HG02571 (cell line): ENCODE data around the gene THRAP3.

Experiments used
- ATAC-seq: cut with Tn5 transposase; IDR thresholded peaks from one replicate; pipeline ENCODE4 v1.9.1; 2021; ENCODE audit warnings: mild to moderate bottlenecking, moderate library complexity; ENCODE audit not compliant: unreplicated experiment

Gene THRAP3

GRCh38 chr1:36322786-36323635 is 98.8 kb downstream of the THRAP3 start:
- no peak for ATAC-seq

GRCh38 chr1:36323636-36324352 is 99.6 kb downstream of the THRAP3 start, which contains the start of gene EVA1B:
EVA1B (minus strand) TSS chr1:36323645; CDS start chr1:36323037, 608 bp downstream.
- no peak for ATAC-seq

DNA sequence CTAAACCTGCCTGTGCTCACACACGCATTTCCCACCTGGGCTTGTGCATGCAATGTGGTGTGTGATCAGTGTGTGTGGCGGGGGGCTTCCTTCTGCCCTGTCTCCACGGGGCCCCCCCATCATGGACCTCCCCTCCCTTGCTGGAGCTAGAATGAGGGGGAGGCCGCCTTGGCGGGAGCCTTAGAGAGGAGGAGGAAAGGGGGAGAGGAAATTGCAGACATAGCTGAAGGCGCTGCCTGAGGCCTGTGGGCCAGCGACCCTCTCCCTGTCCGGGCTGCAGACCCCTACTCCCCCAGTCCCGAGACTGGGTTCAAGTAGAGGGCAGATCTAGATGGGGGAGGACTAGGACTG is 100.1 kb downstream of the THRAP3 start:
- no peak for ATAC-seq

- no peak for ATAC-seq
These were observed 102.3 kb downstream of the THRAP3 start for GRCh38 chr1:36326499-36326898.

DNA sequence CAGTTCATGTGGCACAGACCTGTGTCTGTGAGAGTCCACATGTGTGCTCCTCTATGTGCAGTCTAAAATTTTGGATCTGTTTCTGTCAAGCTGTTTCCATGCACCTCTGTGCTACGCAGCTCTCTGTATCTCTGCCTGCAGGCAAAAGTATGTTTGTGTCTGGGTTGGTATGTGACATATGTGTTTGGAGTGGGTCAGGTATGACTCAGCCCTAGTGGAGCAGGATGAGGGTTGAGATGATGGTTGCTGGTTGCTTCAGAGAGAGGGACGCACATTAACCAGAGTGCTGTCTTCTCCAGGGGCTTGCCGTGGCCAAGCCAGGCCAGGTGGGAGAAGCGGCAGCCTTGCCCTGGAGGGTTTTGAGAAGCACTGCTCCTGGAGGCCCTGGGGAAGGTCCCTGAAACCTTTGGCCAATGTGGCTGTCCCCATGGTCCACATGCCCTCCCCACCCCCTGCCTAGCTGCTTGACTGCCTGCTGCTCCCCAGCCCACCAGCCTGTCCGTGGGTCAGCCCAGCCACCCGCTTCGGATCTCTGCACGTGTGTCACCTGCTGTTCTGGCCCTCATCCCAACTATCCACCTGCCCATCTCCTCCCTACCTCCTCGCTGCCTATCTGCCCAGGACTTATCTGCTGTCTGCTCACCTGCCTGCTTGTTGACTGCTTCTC is 103.3 kb downstream of the THRAP3 start:
- no peak for ATAC-seq

DNA sequence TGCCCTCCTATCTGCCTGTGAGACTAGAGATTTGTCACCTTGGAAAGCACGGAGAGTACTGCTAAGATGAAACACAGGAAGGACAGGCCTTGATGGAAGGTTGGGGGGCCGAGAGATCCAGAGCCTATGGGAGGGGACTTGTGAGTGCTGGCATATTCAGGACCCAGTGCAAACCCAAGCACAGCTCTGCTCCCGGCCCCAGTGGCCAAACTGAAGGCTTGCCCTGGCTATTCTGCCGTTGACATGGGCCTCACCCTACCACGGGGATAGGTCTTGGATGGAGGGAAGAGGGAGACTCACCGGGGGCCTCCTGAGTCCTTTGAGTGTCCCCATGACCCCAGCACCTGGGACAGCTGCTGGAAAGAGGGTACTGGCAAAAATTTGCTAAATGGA is 103.8 kb downstream of the THRAP3 start:
- ATAC-seq: no peak

- ATAC-seq: no peak
These were observed 104.5 kb downstream of the THRAP3 start for GRCh38 chr1:36328713-36329112.

DNA sequence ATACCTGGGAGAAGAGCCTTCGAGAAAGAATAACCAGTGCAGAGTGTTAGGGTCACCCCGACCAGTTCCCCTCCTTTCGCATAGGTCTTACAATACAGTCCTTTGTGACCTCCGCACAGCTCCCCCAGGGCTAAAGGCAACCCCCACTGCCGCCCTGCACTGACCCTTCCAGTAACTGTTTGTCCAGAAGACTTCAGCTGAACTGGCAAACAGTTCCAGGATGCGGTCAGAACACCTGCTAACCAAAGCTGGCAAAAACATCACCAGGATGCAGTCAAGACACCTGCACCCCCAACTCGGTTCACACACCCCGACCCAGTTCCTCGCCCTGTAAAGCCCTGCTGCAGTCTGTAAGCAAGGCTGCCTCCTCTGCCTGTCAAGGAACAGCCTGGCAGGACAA is 105.6 kb downstream of the THRAP3 start:
- ATAC-seq: no peak

GRCh38 chr1:36330940-36331339 is 106.7 kb downstream of the THRAP3 start:
- no peak for ATAC-seq

DNA sequence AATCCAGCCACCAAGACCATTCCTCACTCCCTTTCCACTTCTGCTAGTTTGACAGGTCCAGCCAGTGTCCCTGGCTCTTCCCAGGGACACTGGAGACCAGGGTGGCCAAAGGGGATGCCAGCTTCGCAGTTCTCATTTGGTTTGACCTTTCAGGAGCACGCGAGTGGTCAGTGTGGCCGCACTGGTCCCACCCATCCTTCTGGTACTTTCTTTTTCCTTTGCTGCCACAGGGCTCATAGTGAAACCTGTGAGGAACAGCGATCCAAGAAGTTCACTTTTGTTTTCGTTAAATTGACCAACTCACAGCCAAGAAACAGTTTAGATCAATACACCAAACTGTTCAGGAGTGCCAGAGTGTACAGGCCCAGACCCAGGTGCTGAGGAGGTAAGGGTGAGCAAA is 113.6 kb downstream of the THRAP3 start:
- no peak for ATAC-seq

DNA sequence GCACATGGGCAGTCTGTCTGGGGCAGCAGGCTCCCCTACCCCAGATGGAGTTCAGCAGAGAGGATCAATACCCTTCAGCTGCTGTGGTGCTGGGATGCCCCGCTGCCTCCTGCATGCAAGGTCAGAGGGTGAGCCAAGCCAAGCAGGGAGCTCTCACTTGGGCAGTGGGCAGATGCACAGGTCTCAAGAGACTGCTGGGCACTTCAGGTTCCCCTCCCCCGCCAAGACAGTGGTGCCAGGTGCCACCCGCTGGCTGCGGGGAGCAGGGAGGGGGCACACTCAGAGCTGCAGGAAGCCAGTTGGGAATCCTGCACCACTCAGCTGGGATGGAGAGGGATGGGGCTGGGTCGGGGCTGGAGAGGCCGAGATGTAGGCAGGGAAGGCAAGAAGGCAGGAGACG is 115.0 kb downstream of the THRAP3 start:
- no peak for ATAC-seq

- no peak for ATAC-seq
These were observed 115.4 kb downstream of the THRAP3 start for GRCh38 chr1:36339615-36340014.

DNA sequence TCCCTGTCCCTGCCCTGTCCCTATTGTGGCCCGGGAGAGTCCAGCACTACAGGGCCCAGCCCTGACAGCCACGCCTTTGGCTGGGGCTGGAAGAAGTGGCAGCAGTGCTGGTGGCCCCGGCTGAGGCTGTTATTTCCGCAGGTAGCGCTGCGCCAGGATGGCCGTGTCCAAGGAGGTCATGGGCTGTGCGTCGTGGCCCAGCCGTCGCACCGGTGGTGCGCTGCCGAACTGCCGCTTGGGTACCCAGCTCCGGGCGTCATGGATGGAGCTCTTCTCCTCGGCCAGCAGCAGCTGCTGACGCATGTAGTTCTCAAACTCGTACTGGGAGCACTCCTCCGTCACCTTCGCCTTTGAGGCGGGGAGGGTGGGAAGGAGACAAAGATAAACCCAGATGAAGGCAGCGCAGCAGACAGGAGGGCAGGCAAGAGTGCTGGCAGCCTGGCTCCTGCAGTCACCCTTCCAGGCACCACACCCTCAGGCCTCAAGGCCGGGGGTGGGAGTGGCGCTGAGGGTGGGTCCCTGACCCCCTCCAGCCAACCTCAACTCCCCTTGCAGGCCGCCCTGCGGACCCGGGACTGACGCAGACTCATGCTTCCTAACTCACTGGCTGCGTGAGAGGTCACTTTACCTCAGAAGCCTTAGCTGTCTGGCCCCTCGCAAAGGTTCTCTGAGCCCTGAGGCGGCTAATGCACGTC is 117.5 kb downstream of the THRAP3 start:
- no peak for ATAC-seq

GRCh38 chr1:36342426-36343185 is 118.4 kb downstream of the THRAP3 start:
- ATAC-seq: no peak

- no peak for ATAC-seq
These were observed 119.6 kb downstream of the THRAP3 start for GRCh38 chr1:36343651-36344394.

GRCh38 chr1:36344395-36344680 is 120.1 kb downstream of the THRAP3 start:
- ATAC-seq: no peak

GRCh38 chr1:36345353-36345752 is 121.1 kb downstream of the THRAP3 start:
- ATAC-seq: no peak

GRCh38 chr1:36346741-36347370 is 122.6 kb downstream of the THRAP3 start:
- no peak for ATAC-seq

DNA sequence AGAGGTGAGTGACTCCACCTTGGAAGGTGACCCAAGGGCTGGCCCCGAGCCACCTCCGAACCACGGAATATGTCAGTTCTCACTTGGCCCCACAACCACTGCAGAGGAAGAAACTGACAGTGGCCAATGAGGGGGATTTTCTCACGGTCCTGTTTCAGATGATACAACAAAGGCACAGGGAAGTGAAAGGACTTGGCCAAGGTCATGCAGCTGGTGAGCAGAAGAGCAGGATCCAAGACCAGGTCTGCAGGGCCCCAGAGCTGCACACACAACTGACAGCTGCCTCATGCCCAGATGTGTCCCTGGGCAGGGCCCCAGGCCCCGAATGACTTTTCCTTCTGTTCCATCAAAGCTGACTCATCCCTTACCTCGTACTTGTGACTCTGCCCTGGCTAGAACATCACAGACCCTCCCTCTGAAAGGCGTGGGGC is 125.0 kb downstream of the THRAP3 start:
- ATAC-seq: peak; percentile 53
